ENCODE measurements around the gene ITPRIP.

DNA sequence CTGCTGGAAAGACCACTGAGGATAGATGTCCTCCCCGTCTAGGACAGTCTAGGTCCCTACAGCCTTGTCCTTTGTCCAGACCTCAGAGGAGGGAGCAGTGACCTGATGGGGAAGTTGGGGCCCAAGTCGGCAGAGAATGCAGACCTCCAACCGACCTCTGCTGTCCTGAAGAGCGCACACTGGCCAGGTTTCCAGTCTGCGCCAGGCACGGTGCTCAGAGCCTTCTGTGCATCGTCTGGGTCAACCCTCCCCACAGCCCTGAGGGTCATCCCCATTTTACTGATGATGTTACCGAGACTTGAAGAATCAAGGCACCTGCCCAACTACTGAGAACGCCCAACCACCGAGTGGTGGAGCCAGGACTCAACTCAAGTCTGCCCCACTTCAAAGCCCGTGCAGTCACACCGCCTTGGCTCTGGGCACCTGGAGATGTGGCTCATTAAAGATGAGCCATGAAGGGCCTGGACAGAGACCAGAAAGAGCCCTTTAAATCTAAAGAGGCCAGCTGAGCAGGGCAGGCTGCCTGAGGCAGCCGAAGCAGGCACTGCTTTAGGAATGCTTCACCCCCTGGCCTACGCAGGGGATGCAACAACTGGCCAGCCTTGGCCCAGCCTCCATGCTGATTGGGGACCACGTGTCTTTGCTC lies 4.4 kb downstream of the ITPRIP start:
- TF ChIP-seq RFX5 (IDR thresholded peaks at IDR 0.05; ENCODE audit: low read length): no peak
- TF ChIP-seq, protein P1, sequence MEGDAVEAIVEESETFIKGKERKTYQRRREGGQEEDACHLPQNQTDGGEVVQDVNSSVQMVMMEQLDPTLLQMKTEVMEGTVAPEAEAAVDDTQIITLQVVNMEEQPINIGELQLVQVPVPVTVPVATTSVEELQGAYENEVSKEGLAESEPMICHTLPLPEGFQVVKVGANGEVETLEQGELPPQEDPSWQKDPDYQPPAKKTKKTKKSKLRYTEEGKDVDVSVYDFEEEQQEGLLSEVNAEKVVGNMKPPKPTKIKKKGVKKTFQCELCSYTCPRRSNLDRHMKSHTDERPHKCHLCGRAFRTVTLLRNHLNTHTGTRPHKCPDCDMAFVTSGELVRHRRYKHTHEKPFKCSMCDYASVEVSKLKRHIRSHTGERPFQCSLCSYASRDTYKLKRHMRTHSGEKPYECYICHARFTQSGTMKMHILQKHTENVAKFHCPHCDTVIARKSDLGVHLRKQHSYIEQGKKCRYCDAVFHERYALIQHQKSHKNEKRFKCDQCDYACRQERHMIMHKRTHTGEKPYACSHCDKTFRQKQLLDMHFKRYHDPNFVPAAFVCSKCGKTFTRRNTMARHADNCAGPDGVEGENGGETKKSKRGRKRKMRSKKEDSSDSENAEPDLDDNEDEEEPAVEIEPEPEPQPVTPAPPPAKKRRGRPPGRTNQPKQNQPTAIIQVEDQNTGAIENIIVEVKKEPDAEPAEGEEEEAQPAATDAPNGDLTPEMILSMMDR (IDR thresholded peaks at IDR 0.05): no peak
- TF ChIP-seq YY1 (IDR thresholded peaks at IDR 0.05; ENCODE audit: low read depth): no peak
- no peak for TF ChIP-seq MXI1 (IDR thresholded peaks at IDR 0.05; ENCODE audit: low read depth, low read length)
- TF ChIP-seq POLR2AphosphoS5 (IDR thresholded peaks at IDR 0.05; ENCODE audit: low read depth, low read length): no peak
- TF ChIP-seq FOXM1 (IDR thresholded peaks at IDR 0.05; ENCODE audit: low read depth): no peak
- no peak for TF ChIP-seq JUND (IDR thresholded peaks at IDR 0.05)
- TF ChIP-seq, protein P2, sequence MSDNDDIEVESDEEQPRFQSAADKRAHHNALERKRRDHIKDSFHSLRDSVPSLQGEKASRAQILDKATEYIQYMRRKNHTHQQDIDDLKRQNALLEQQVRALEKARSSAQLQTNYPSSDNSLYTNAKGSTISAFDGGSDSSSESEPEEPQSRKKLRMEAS (IDR thresholded peaks at IDR 0.05; ENCODE audit: low read depth): no peak
- no peak for TF ChIP-seq RAD21 (IDR thresholded peaks at IDR 0.05; ENCODE audit: low read length)
- no peak for TF ChIP-seq GABPA (IDR thresholded peaks at IDR 0.05; ENCODE audit: low read depth)
- no peak for TF ChIP-seq CHD2 (IDR thresholded peaks at IDR 0.05; ENCODE audit: low read length, partially characterized antibody)

All from SK-N-SH (cell line).